HG03460 (cell line): ENCODE measurements around the gene EPS8L3.

Experiments
- ATAC-seq: cut with Tn5 transposase; IDR thresholded peaks from one replicate; pipeline ENCODE4 v1.9.1; 2021; ENCODE audit not compliant: unreplicated experiment

The EPS8L3 gene

GRCh38 chr1:109740615-109741373, 22.9 kb downstream of the EPS8L3 start, which contains the start of gene GSTM3:
Gene GSTM3, minus strand, starts transcription at chr1:109741038. Its CDS starts 751 bp downstream, at chr1:109740287.
- no peak for ATAC-seq

- peak; percentile 70 for ATAC-seq
These were observed 23.7 kb downstream of the EPS8L3 start for GRCh38 chr1:109739738-109740614.

- ATAC-seq, result no peak
These were observed 30.4 kb downstream of the EPS8L3 start for GRCh38 chr1:109733236-109733870.

GRCh38 chr1:109732390-109732881, 31.3 kb downstream of the EPS8L3 start:
- ATAC-seq, result no peak

- ATAC-seq, result no peak
These were observed 33.1 kb downstream of the EPS8L3 start for GRCh38 chr1:109730666-109731065.

GRCh38 chr1:109728870-109729269, 34.9 kb downstream of the EPS8L3 start:
- no peak for ATAC-seq

GRCh38 chr1:109726728-109727373, 36.9 kb downstream of the EPS8L3 start:
- no peak for ATAC-seq

GRCh38 chr1:109726007-109726406, 37.7 kb downstream of the EPS8L3 start:
- no peak for ATAC-seq

- ATAC-seq, result no peak
These were observed 38.2 kb downstream of the EPS8L3 start for GRCh38 chr1:109725510-109725909.

GRCh38 chr1:109724933-109725332, 38.8 kb downstream of the EPS8L3 start:
- no peak for ATAC-seq

GRCh38 chr1:109722908-109723691, 40.6 kb downstream of the EPS8L3 start:
- no peak for ATAC-seq

GRCh38 chr1:109721971-109722370, 41.8 kb downstream of the EPS8L3 start:
- ATAC-seq, result no peak

GRCh38 chr1:109721042-109721441, 42.7 kb downstream of the EPS8L3 start:
- no peak for ATAC-seq

GRCh38 chr1:109719337-109719837, 44.3 kb downstream of the EPS8L3 start:
- ATAC-seq, result no peak

GRCh38 chr1:109718495-109718894, 45.2 kb downstream of the EPS8L3 start:
- ATAC-seq, result no peak

GRCh38 chr1:109717729-109718128, 46.0 kb downstream of the EPS8L3 start:
- ATAC-seq, result no peak

GRCh38 chr1:109716570-109717090, 47.1 kb downstream of the EPS8L3 start:
- no peak for ATAC-seq

- no peak for ATAC-seq
These were observed 47.6 kb downstream of the EPS8L3 start for GRCh38 chr1:109716121-109716520.

GRCh38 chr1:109714661-109715372, 48.9 kb downstream of the EPS8L3 start:
- no peak for ATAC-seq
